GM19372 (cell line): ENCODE results near the gene MAP2.
A peak's percentile ranks its signal among the peaks of the same experiment; 100 is the strongest.

Source experiments
- ATAC-seq: cut with Tn5 transposase; IDR thresholded peaks from one replicate; pipeline ENCODE4 v1.9.1; 2021; ENCODE audit warnings: mild to moderate bottlenecking, low read depth, moderate library complexity; ENCODE audit not compliant: unreplicated experiment

MAP2 gene

DNA sequence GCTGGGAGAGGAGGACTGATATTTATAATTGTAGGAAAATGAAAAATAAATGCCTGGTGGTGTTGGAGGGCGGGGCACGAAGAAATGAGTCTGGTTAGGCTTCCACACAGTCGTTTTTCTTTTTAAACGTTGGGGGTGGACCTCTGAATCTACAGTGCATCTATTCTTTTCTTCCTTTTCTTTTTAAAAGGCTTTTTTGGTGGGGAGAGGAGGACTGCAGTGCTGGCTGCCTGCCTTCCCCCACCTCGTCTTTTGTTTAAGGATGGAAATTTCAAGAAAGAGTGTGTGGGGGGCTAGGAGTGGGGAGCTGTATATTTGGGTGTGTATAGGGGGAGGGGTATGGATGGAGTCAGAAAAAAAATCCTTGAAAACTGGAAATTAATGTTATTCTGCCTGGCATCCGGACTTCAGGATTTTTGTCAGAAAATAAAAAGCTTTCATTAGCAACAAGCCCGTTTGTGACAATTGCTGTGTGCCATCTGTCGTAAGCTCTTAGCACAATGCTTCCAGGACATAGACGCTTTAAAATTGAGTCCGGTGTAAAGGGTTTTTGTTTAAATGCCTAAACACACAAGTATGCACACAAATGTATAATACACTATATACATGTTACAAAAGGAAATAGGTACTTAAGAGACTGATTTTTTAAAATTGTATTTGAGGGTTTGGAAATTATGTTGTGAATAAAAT lies 1.1 kb downstream of the MAP2 start:
- no peak for ATAC-seq

DNA sequence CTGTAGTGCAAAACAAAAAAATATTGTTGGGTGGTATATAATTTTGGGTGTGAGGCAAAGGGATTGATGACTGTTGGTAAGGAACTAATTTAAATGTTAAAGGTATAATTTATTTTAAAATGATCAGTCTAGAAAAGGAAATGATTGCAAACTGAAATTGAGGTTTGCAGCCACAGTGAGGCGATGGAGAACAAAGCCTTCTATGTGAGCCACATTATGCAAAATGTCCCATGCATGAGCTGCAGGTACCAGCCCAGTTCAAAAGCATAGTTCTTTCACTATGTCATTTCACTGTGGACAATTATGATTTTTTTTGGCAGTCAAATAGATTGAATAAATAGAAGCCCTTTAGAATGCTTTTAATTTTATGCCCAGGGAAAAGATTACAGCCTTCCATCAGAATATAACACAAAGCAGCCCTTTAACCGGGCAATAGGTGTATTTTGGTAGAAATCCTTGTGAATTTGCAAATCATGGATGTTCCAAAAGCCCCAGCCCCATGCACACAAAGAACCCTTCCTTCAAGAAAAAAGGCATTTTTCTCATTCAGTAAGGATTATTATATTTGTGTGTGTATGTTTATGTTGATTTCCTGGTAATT lies 1.7 kb downstream of the MAP2 start:
- ATAC-seq, result peak; percentile 30

DNA sequence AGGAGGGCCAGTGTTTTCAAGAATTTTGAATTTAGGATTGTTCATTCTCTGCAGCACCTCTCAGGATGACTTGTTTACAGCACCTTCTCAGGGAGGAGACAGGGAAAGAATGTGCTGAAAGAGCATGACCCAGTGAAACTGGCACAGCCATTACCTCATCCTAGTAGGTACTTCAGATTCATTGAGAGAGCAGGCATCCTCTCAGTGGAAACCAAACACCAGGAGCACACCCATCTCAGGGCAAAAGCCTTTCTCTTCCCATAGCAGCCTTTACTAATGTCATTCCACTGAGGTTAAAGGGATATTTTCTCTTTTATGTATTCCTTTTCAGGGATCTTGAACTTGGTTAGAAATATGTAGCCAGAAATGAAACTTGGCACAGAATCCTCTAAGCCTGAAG lies 2.6 kb downstream of the MAP2 start:
- no peak for ATAC-seq

DNA sequence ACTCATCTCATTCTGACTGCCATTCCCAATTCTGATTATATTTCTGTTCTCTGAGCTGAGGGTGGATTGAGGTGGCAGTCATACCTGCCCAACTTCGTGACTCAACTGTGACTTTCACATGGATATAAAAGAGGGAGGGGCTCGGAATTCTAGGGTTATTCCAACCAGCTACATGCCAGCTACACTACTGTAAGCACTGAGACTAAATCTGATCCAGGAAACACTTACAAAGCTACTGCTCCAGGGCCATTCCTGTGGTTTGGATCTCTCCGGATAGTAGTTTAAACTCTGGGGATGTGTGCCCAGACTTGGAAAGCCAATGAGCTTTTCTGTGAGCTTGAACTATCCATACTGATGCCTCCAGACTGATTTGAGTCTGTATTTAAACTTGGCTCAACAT lies 7.9 kb downstream of the MAP2 start:
- ATAC-seq, result no peak

DNA sequence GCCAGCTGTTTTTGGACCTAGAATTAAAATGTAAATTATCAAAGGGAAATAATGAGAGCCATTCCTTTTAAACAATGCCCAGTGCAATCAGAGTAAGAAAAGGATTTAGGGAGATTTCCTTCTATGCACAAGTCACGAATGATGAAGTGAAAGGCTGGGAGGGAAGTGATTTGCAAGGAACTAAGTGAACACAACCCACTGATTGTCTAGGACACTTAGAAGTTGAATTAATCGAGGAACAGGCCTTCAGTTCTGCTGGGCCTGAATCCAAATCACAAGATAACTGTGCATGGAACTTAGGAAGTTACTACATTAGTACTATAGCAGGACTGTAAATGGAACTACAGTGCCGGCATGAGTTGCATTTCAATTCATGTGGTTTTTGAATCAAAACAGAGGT lies 17.7 kb downstream of the MAP2 start:
- no peak for ATAC-seq

DNA sequence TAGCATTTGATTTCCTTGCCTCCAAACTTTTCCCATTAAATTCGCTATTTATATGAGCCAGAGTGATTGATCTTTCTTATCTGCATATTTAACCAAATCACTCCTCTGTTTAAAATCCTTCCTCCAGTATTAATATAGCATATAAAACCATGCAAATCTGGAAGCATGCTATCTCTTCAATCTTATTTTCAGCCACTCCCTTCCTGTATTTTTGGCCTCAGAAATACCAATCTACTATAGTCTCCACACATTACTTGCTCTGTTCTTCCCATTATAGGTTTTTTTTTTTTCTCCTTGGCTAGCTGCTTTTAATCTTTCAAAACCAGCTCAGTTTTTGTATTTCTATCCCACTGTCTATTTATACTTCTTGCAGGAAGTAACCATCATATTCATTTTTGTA lies 19.1 kb downstream of the MAP2 start:
- no peak for ATAC-seq

DNA sequence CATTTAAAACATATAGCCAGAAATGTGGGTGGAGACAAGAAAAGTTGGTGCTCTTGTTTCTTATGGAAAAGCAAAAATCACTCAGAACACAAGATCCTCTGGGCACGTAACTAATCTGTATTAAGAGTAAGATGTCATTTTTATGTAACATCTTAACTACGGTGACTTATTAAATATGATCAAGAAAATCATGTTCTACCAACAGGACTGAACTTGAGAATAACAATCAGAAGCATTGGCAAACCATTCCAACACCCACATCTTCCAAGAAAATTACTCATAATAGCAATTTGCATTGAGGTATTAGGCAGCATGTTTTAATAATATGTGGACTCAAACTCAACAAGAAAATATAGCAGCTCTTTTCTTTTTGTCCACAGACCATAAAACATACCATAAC lies 21.6 kb downstream of the MAP2 start:
- no peak for ATAC-seq

DNA sequence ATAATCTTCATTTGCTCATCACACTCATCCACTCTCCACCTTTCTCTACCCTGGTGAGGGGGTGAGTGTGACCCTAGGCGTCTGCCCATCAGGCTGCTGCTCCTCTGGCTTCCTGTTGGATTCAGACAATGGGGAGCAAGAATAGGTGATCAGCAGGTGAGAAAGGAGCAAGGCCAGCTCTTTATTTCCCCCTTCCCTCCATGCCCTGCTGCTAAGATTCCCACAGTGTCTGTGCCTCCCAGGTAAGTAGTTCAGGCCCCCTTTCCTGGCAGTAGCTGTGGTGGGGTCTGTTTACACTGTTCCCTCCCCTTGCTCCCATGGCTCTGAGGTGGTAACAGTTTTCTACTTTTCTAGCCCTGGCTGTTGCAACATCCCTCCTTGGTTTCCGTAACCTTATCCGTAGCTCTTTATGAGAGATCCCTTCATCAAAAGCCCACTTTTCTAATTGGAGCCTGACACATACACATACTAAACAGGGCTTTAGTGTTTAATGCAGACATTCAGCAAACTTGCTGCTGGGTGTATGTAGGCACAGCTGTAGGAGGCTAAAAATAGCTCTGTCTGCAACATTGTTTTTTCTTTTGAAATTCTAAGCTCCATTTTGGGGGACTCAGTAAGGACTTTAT lies 27.5 kb downstream of the MAP2 start:
- no peak for ATAC-seq

DNA sequence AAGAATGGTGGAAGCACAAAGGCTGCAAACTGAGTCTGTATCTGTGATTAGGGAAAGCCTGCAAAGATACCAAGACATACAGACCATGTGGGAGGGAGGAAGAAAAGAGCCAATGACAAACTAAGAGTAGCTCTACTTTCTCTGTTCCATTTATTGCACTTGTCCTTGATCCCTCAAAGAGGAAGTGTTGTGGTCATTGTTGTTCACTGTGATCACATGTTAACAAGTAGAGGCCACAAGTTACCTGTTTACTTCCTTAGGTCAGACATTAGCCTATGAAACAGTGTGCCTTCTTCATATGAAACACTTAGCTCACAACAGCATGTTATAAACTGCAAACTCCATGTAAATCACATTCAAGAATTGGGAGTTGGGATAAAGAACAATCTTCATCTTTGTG lies 32.6 kb downstream of the MAP2 start:
- ATAC-seq, result no peak

DNA sequence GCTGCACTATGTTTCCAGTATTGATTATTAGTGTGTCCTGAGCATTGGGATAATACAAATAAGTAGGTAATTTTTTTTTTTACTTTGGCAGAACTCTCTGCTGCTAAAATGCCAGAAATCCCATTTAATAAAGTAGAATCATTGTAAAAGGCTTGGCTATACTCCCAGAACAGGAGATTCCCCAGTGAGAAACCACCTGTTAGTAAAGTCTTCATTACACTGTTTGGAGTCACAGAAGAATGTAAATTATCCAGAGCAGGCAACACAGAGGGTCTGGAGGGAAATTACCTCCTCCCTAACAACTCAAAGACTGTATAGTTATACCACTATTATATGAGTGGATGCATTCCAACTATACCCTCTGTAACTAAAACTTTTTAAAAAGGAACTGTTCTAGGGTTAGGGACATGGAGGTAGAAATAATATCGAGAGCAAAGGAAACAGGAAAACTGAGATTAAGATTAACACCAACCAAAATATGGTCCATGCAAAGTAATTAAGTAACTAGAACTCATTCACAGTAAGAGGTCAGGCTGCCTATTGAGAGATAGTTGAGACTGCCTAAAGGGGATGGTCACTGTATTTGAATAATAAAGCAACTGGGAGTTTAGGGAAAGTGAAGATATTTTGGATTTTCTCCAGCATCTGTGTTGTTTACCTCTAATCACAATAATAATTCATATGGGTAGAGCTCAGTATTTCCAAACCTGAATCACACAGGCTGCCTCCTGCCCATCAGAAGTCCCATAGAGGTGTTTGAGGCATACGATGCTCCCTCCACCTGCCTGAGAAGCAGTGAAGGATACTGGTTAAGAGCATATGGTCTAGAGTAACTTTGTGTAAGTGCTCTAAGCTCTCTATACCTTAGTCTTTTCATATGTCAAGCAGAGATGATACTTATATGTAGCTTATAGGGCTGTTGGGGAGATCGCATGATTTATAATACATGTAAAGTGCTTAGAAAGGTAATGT lies 34.4 kb downstream of the MAP2 start:
- no peak for ATAC-seq

DNA sequence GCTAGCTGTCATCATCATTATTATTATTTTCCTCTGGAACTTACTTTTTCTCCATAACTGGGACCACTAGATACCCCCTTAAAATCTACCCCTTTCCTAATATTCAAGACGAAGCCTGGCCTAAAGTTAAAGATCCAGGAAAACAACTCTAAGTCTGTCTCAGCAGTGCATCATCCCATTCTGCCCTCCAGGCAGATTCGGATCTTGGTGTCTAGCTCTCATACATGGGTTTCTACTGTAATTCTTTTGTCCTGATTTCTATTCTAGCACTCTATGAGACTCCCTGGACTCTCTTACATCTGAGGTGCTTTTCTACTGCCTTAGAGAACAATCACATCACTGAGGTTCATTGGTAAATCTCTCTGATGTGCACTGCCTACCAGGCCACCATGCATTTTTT lies 35.5 kb downstream of the MAP2 start:
- ATAC-seq, result no peak

DNA sequence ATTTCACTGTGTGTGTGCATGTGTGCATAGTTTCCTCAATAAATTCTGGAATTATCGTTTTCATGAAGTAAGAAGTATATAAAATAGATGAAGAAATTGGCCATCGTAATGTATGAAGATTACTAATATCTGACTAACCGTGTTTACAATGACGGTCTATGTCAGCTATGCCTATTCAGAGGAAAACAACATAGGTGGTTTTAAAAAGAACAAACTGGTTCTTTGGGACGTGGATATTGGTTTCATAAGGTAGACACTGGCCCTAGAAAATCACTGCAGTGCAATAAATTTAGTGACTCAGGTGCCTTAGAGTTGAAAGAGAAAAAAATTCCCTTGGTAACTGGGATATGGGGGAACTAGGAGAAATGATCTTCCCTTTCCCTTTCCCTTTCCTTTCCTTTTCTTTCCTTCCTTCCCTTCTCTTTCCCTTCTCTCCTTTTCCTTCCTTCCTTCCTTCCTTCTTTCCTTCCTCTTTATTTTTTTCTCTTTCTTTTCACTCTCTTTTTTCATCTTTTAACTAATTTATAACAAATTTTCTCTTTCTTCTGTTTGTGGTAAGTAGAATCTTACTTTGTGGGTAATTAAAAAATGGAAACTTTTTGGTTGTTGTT lies 36.4 kb downstream of the MAP2 start:
- ATAC-seq, result no peak

DNA sequence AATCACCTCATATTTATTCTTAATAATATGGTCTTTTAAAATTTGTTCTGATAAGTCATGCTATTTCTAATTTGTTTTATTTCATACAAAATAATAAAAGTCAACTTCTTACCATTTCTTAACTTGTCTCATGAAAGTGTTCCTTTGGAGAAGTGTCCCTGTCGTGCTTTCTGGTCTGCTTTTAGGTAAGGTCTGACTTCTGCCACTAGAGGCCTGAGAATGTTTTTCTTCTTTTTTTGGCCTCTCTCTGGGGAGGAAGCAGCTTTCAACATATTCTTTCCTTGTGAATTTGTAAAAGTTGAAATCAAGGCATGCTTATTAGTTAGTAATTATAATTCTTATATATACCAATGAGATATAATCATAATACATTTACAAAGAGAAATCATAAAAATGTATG lies 39.4 kb downstream of the MAP2 start:
- ATAC-seq, result no peak

DNA sequence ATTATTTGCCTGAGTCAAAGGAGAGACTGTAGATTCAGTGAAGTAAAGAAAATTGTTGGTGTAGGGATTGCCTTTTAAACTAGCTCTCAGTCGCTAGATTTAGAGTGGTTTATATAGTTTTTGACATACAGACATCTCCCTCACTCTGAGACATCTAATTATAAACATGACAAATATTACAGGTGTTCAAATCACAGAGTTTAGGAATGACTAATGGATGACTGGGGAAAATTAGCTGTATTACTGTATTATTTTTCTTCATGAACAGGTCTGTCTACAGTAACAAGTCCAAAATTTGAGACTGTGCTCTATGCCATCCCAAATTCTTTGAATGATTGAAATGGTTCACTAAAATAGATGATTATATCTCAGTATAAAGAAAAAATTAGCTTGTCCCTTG lies 40.0 kb downstream of the MAP2 start:
- ATAC-seq, result no peak

DNA sequence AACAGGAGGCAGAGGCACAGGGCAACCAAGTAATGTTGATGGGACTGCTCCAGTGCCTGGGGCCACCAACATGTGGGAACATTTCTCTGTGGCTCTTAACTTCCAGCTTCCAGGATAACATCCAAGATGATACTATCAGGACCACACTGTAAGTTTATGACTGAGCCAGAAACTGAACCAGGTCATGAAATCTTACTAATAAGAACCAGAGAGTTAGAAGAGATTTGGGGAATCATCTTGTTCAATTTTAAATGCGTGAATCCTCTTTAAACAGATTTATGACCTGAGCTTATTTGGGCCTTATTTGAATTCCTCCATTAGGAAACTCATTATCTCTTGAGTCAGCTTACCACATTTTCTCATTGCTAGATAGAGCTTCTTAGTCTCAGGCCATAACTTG lies 45.0 kb downstream of the MAP2 start:
- no peak for ATAC-seq

DNA sequence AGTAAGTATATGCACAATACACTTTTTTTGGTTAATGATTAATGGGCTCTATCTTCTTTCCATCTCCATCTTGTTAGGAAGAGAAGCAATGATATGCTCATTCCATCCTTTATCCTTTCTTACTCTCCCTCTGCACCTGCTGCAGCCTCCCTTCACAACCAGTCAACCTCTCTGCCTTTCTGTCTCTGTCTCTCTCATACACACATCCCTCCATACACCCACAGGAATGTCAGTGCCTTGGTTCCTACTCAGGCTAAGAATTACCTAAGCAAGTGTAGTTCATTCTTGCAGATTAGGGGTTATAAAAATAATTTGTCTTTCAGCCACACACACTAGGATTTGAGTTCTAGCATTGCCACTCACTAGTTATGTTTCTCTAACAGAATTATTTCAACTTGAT lies 45.6 kb downstream of the MAP2 start:
- ATAC-seq, result no peak

DNA sequence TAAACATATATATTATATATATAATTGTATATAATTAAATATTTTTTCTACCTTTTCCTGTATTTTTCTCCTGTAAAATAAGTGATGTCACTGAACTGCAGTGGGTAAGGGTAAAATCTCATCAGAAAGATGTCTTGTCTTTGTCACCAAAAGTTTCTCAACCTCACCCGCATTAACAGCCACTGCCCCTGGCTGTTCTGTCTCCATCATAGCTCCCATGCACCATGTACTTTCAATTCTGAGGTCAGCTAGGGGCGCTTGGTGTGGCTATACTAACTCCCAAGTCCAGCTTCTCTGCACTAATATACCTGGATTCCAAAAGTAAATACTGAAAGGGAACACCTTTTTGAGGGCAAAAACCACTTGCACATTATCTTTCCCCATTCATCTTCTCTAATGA lies 46.6 kb downstream of the MAP2 start:
- ATAC-seq, result no peak

DNA sequence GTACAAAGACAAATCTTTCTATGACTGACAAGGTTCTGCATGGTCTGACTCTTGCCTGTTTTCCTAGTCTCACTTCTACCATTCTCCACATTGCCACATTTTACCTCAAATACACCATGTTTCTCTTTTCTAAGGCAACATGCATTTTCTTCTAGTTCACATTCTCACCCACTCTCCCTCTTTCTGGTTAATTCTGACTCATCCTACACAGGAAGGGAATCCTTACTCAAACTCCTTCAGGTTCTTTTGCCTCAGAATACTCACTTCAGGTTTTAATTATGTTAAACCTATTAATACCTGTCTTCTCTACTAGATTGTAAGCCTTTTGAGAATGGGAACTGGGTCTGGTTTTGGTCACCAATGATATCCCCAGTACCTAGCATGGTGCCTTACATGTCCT lies 47.2 kb downstream of the MAP2 start:
- ATAC-seq, result no peak

DNA sequence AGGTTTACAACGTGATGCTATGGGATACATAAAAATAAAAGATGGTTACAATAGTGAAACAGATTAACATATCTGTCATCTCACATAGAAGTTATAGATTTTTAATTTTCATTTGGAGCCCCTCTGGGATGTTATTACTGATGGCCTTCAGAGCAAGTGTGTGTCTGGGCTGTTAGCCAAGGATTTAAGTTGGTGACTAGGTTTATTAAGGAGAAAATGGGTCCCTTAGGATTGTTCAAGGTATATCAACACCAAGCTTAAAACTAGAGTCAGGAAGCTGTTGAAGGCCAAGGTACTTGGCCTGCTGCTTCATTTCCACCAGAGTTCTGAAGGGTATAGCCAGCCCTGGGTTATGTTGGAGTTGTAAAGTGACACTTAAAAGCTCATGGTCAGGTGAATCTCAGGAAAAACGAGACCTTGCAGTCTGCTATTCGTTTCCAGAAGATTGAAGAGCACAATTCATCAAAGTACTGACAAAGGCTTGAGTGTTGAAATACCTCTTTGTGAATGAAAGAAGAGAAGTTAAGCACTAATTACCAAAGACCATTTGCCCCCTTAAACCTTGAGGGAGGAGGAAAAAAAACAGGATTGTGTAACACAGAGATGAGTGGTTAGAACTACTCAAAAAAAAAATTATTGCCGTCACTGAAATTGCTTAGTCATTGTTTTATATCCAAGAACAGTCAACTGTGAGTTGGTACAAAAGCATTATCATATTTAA lies 48.4 kb downstream of the MAP2 start:
- ATAC-seq, result no peak

DNA sequence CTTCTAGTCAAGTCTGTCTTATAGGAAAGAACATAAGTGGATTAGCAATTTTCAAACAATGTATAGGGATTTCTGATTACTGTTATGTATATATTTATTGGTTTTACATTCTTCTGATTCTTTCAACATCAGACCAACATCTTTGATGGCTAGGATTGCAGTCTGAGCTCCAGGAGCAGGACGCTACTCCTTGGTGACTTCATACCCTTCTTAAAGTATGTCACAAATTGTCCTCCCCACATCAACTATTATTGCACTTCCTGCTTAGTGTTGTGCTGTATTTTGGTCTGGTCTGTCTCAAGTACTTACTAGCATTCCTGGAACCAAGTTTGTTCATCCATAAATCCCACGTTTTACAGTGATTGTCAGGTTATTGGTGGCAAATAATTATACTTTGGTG lies 49.0 kb downstream of the MAP2 start:
- no peak for ATAC-seq
